Panc1 (cell line): ENCODE results near the gene PARP4.

Experiments
- TF ChIP-seq, protein P1 (sequence below): fragments of 450-650 bp; IDR thresholded peaks from 2 replicates; pipeline ENCODE4 v1.5.1; 2017; ENCODE audit warnings: mild to moderate bottlenecking
- TF ChIP-seq, protein P2 (sequence below), 2 experiments: IDR thresholded peaks; 2 replicates each; pipeline ENCODE4 v1.6.1; 2011 to 2012; ENCODE audit warnings: low read depth in 2 of 2, control low read depth in 1 of 2, low read length in 1 of 2, mild to moderate bottlenecking in 1 of 2, moderate library complexity in 1 of 2; ENCODE audit not compliant: insufficient read depth in 1 of 2

GRCh38 chr13:24527266-24527775, 14.7 kb upstream of the PARP4 start:
- TF ChIP-seq, protein P1, sequence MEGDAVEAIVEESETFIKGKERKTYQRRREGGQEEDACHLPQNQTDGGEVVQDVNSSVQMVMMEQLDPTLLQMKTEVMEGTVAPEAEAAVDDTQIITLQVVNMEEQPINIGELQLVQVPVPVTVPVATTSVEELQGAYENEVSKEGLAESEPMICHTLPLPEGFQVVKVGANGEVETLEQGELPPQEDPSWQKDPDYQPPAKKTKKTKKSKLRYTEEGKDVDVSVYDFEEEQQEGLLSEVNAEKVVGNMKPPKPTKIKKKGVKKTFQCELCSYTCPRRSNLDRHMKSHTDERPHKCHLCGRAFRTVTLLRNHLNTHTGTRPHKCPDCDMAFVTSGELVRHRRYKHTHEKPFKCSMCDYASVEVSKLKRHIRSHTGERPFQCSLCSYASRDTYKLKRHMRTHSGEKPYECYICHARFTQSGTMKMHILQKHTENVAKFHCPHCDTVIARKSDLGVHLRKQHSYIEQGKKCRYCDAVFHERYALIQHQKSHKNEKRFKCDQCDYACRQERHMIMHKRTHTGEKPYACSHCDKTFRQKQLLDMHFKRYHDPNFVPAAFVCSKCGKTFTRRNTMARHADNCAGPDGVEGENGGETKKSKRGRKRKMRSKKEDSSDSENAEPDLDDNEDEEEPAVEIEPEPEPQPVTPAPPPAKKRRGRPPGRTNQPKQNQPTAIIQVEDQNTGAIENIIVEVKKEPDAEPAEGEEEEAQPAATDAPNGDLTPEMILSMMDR = no peak
- TF ChIP-seq, protein P2, sequence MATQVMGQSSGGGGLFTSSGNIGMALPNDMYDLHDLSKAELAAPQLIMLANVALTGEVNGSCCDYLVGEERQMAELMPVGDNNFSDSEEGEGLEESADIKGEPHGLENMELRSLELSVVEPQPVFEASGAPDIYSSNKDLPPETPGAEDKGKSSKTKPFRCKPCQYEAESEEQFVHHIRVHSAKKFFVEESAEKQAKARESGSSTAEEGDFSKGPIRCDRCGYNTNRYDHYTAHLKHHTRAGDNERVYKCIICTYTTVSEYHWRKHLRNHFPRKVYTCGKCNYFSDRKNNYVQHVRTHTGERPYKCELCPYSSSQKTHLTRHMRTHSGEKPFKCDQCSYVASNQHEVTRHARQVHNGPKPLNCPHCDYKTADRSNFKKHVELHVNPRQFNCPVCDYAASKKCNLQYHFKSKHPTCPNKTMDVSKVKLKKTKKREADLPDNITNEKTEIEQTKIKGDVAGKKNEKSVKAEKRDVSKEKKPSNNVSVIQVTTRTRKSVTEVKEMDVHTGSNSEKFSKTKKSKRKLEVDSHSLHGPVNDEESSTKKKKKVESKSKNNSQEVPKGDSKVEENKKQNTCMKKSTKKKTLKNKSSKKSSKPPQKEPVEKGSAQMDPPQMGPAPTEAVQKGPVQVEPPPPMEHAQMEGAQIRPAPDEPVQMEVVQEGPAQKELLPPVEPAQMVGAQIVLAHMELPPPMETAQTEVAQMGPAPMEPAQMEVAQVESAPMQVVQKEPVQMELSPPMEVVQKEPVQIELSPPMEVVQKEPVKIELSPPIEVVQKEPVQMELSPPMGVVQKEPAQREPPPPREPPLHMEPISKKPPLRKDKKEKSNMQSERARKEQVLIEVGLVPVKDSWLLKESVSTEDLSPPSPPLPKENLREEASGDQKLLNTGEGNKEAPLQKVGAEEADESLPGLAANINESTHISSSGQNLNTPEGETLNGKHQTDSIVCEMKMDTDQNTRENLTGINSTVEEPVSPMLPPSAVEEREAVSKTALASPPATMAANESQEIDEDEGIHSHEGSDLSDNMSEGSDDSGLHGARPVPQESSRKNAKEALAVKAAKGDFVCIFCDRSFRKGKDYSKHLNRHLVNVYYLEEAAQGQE (IDR thresholded peaks at IDR 0.05; ENCODE audit: insufficient read depth in 1 of 2, low read depth in 2 of 2, low read length in 1 of 2) = no peak
